Activated T-cell treated with anti-CD3 and anti-CD28 coated beads, Interleukin-2, amount 50 U/mL, for 1 hour (primary cell): ENCODE measurements around the gene OR3A2.
"Not testable (repeated sequence)": the region's sequence is repeated elsewhere in the genome, so short reads cannot be mapped to it uniquely, and the experiment has no call there.

ENCODE experiments used
- DNase-seq: peaks from one replicate; pipeline ENCODE4 v3.0.0-alpha.2; 2020

OR3A2 gene

DNA sequence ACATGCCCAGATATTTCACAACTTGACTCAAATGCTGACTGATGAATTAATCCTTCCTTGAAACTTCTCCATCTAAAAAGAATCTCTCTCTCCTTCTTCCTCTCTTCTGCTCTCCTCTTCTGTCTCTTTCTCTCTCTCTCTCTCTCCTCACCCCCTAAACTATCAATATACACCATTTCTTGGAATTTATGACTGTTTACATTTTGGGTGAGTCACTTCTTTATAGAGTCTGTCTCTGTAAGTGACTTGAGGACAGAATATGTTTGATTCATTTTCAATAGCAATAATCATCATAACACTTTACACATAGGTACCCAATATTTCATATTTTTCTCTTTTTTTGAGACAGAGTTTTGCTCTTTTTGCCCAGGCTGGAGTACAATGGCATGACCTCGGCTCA lies 103.2 kb downstream of the OR3A2 start:
- no peak for DNase-seq

DNA sequence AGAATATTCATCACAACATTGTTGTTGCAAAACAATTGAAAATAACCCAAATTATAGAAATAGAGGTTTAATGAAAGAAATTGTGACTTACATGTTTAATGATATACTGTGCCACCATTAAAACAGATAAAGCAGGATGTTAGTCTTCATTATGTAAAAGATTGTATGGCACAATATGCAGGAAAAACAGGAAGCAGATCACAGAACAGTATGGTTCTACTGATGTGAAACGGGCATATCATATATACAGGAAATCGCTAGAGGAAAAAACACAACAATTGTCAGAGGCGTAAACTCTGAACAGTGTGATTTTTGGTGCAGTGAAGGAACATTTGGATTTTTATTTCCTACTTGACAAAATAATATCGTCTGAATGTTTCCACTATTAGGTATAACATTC lies 110.0 kb downstream of the OR3A2 start:
- no peak for DNase-seq

DNA sequence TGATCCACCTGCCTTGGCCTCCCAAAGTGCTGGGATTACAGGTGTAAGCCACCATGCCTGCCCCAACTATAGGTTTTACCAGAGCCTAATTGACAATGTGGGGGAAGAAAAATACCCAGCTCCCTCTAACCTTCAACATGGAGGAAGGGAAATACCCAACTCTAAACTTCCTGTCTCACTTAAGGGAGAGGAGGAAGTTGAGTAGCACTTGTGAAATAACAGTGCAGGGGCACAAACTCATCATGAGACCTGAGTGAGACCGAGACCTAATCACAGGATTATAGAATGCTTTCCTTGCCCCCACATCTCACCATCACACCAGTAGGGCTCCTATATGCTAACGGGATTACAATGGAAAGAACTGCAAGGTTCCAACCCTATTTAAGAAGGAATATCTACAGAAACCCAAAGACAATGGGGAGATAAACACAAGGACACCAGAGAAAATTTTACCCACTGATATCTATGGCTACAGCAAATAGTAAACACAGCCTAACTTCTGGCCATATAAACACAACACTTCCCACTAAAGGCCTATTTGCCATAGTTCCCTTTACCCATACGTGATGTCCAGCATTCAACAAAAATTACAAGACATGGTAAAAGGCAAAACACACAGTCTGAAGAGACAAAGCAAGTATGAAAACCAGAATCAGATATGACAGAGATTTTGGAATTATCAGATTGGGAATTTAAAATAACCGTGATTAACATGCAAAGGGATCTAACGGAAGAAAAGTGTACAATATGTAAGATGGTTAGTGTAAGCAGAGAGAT lies 114.8 kb downstream of the OR3A2 start:
- DNase-seq = no peak

DNA sequence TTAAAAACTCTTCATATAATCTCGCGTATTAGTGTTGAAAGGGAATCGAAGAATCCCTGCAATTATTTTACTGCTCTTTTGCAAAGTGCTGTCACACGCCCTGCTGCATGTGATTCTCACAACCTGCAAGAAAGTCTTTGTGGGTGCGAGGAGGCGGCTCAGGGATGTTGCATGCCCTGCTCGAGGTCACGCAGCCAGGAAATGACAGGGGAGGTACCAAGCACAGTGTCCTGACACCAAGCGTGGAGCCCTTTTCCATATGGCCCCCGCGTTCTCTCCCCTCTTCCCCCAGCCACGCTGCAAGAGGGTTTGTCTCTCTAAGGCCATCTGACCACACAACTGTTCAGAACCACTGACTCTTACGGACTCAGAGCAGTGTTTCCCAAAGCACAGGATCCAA lies 125.5 kb downstream of the OR3A2 start:
- no peak for DNase-seq

DNA sequence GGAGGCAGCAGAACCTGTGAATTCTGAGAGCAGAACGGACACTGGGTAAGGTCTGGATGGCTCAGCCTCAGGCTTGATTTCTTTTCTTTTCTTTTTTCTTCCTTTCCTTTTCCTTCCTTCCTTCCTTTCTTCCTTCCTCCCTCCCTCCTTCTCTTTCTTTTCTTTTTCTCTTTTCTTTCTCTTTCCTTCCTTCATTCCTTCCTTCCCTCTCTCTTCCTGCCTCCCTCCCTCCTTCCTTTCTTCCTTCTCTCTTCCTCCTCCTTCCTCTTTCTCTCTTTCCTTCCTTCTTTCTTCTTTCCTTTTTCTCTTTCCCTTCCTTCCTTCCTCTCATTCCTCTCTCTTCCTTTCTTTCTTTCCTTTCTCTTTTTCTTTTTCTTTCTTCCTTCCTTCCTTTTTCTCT lies 125.9 kb downstream of the OR3A2 start:
- DNase-seq = no peak

DNA sequence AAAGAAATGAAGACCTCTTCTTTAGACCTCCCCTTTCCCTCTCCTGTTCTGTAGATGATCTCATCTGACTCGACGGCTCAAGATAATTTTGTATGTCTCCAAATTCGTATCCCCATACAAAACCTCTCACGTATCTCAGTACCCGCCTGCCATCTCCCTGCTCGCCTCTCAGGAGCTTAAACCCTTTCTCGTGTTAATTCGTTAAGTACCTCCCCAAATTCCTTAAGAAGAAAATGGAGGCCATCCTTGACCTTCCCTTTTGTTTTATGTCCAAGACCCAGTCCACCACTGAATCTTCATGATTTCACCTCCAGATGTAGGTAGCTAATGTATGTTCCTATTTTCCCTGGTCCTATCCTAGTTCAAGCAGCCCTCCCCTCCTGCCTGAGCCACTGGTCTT lies 129.5 kb downstream of the OR3A2 start:
- no peak for DNase-seq

DNA sequence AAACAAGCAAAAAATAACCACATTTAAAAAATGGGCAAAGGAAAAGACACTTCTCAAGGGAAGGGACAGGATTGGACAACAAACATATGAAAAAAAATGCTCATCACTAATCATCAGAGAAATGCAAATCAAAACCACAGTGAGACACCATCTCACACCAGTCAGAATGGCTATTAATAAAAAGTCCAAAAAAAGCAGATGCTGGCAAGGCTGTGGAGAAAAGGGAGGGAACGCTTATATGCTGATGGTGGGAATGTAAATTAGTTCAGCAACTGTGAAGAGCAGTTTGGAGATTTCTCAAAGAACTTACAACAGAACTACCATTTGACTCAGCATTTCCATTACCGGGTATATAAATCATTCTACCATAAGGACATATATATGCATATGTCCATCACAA lies 137.1 kb downstream of the OR3A2 start:
- DNase-seq = not testable (repeated sequence)

DNA sequence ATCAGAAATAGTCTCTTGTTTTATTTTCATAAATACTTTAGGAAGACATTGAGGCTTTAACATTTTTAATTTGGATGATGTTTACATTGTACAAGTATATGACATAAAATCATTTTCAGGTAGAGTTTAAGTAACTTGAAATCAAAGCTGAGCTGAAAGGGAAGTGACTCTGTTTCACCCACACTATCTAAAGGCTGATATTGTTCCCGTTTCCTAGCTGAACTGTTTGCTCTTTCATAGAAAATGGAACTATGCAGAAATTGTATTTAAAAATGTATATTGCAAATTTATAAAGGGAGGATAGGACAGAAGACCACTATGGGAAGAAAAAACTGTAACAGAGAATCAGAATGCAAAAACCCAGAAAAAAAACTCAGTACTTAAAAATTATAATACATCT lies 141.3 kb downstream of the OR3A2 start:
- not testable (repeated sequence) for DNase-seq

DNA sequence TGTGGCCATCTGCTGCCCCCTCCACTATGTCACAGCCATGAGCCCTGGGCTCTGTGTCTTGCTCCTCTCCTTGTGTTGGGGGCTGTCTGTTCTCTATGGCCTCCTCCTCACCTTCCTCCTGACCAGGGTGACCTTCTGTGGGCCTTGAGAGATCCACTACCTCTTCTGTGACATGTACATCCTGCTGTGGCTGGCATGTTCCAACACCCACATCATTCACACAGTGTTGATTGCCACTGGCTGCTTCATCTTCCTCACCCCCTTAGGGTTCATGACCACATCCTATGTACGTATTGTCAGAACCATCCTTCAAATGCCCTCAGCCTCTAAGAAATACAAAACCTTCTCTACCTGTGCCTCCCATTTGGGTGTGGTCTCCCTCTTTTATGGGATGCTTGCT lies 145.1 kb downstream of the OR3A2 start:
- not testable (repeated sequence) for DNase-seq

DNA sequence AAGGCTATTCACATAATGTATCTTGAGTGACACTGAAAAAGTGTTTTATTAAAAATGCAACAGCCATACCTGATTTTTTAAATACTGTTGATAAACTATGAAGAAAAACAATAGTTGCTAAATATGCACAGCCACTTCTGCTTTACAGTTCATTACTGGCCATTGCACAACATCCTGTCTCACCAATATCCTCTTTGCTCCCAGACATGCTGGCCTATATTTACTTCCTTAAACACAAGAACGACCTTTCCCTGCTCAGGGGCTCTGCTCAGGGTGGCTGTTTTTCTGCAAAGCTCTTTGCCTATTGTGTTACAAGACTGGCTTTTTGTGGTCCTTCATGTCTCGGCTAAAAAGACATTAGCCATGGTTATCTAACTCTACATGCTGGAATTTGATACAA lies 147.4 kb downstream of the OR3A2 start:
- not testable (repeated sequence) for DNase-seq

DNA sequence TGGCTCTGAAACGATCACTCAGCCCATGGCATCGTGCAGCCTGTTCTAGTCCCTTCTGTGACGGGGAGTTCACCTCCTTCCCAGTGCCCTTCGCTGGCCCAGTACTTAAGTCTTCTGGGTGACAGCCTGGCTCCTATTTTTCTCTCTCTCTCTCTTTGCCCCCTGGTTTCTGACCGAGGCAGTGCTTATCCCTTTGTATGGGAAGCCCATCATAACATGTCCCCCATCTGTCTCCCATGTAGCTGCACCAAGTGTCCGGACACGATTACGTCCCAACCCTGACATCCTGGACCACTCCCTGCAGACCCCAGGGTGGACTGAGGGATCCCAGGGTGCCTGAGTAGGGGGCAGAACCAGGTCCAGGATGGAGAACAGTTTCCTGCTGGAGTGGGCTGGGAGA lies 153.8 kb downstream of the OR3A2 start:
- DNase-seq = not testable (repeated sequence)
